Stomach (tissue), 9 donors: ENCODE measurements around the gene AUTS2. TPM values are rescaled to one million over a fixed set of nuclear protein-coding genes. Genes with fewer than 3 reads are reported as not detected.

Experiments
- DNase-seq, 2 donors: peaks; one replicate each; pipeline versions ENCODE4 v3.0.0 to v3.0.0-alpha.2; 2013 to 2019
- H3K27ac ChIP-seq, 5 donors: fragments of 200-600 bp in 4 of 5; sonication (generic) in 4 of 5; one replicate each; pipeline ENCODE4 v1.5.1; 2013 to 2019; ENCODE audit warnings: mild to moderate bottlenecking in 1 of 5, moderate library complexity in 1 of 5
- H3K27me3 ChIP-seq, 3 donors: fragments of 200-600 bp; sonication (generic); one replicate each; pipeline ENCODE4 v1.5.1; 2017 to 2019; ENCODE audit warnings: mixed run types in 1 of 3
- H3K36me3 ChIP-seq, 4 donors: fragments of 200-600 bp; sonication (generic); 1 replicate in 3 of 4; 2 replicates in 1 of 4; pipeline ENCODE4 v1.5.1; 2016 to 2019
- H3K4me1 ChIP-seq, 4 donors: fragments of 200-600 bp; sonication (generic); one replicate each; pipeline ENCODE4 v1.5.1; 2016 to 2019
- H3K4me3 ChIP-seq, 4 donors: fragments of 200-600 bp; sonication (generic) in 3 of 4; one replicate each; pipeline ENCODE4 v1.5.1; 2016 to 2019; ENCODE audit warnings: mild to moderate bottlenecking in 1 of 4
- H3K9me3 ChIP-seq, 4 donors: fragments of 200-600 bp; sonication (generic); one replicate each; pipeline ENCODE4 v1.5.1; 2016 to 2019
- CTCF ChIP-seq, 7 experiments: fragments of 450-650 bp in 4 of 7; fragments of 200-600 bp in 3 of 7; sonication (generic) in 3 of 7; IDR thresholded peaks; one replicate each; pipeline ENCODE4 v1.5.1; 2016 to 2019; ENCODE audit warnings: antibody characterized with exemption in 7 of 7, control low read depth in 2 of 7, mild to moderate bottlenecking in 1 of 7
- EP300 ChIP-seq: sonication (generic); formaldehyde crosslinking; IDR thresholded peaks from one replicate; pipeline ENCODE4 v1.6.1; 2017; ENCODE audit warnings: antibody characterized with exemption
- POLR2A ChIP-seq, 4 donors: fragments of 450-650 bp; IDR thresholded peaks; one replicate each; pipeline ENCODE4 v1.6.1; 2016; ENCODE audit warnings: antibody characterized with exemption in 4 of 4, control low read depth in 2 of 4, mild to moderate bottlenecking in 1 of 4, moderate library complexity in 1 of 4
- POLR2AphosphoS5 ChIP-seq, 3 donors: sonication (generic); formaldehyde crosslinking; IDR thresholded peaks; one replicate each; pipeline ENCODE4 v1.6.1; 2016; ENCODE audit warnings: antibody characterized with exemption in 3 of 3
- WGBS, 5 donors: extraction: QIAGEN DNeasy Blood & Tissue Kit in 3 of 5; methylation state at CpG; one replicate each; pipeline versions ENCODE4 v1.1.5 to v1.1.7; 2013 to 2018; 5-methylcytosine and 5-hydroxymethylcytosine counted together
- intact Hi-C: fragments of 100-400 bp; cut with DNase I; formaldehyde crosslinking; loops from one replicate; pipeline ENCODE4 v1.15.1; 2023; ENCODE audit warnings: low total_unique reads
- polyA plus RNA-seq, 3 donors: library from polyadenylated mRNA; stranded (reverse); fragments of 200-250 nt; gene quantifications; one replicate each; pipeline ENCODE4 v1.2.3, GENCODE V29; 2013
- total RNA-seq, 5 donors: library from RNA; depleted of rRNA; stranded (reverse); fragments of >200 nt; gene quantifications; one replicate each; pipeline versions ENCODE4 v1.1.0 to v1.2.3, GENCODE V29; 2014 to 2016
- donor health status: healthy with polysubstance abuse.
- donor health status: Bipolar disorder and iron deficiency.
- donor health status: healthy.

The AUTS2 gene
- total and polyA plus RNA-seq, 8 donors: 3.8 to 90.3 (median 38.1) TPM

DNA sequence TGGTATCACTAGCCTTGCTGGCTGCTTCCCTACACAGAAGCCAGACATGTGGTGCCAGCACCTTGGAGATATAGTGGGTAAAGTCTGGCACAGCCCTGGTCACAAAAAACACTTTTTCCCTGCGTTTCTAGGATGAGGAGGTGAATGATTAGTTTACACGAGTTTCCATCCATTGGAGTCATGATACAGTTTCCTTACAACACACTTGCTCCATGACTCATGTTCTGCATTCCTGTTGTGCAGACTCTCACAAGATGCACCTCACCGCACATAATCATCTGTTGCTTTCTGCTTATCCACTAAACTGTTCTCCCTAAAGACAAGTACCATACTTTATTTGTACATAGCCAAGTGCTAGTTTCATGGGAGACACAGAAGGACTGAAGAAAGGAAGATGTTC is 786.6 kb downstream of the AUTS2 start:
- no peaks in the 10 kb centered on the region for H3K36me3 ChIP-seq
- TF ChIP-seq POLR2A (IDR thresholded peaks at IDR 0.05): no peak
- no peak for TF ChIP-seq CTCF (IDR thresholded peaks at IDR 0.05)
- no peak for TF ChIP-seq EP300
- TF ChIP-seq POLR2AphosphoS5 (IDR thresholded peaks at IDR 0.05): no peak

DNA sequence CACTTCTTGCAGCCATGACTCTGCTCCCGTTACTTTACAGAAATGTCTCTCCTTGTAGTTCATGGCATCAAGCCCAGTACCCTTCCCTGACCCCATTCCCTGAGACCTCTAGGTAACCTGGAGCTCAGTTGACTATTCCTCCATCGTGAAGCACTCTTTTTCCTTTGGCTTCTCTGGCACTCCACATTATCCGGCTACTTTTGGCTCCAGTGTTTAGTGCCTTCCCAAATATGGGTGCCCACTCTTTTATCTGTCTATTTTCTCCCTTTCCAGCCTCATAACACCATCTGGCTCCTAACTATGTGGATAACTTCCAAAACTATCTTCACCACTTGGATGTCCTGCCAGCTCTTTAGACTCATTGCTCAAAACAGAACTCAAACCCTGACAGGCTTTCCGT is 788.9 kb downstream of the AUTS2 start:
- Histone ChIP-seq H3K27me3 (no peaks in the 10 kb centered on the region), H3K36me3 (no peaks in the 10 kb centered on the region), H3K27ac (no peak overlapping the region), H3K4me1 (peaks cover 0 to 11% (median 0%) of the 10 kb centered on the region in 4 donors), H3K4me3 (no peak overlapping the region), H3K9me3 (no peaks in the 10 kb centered on the region)
- TF ChIP-seq POLR2A (IDR thresholded peaks at IDR 0.05): no peak
- no peak for TF ChIP-seq CTCF (IDR thresholded peaks at IDR 0.05)
- TF ChIP-seq POLR2AphosphoS5 (IDR thresholded peaks at IDR 0.05): no peak
- no peak for TF ChIP-seq EP300
- 68 to 88% (median 78%) methylated on average over 4 of the region's 4 CpGs for WGBS, 5 donors
- intact Hi-C loops: no loop called here
- DNase-seq: no peak

More for the DNA sequence above, 786.6 kb downstream of the AUTS2 start:
- Histone ChIP-seq H3K27me3 (no peaks in the 10 kb centered on the region), H3K4me1 (peaks cover 0 to 11% (median 0%) of the 10 kb centered on the region in 4 donors), H3K27ac (no peak overlapping the region), H3K9me3 (no peaks in the 10 kb centered on the region), H3K4me3 (no peak overlapping the region)
- DNase-seq: no peak
- WGBS, 5 donors: 76 to 92% (median 78%) methylated on average over 3 of the region's 3 CpGs
- intact Hi-C loops: no loop called here

DNA sequence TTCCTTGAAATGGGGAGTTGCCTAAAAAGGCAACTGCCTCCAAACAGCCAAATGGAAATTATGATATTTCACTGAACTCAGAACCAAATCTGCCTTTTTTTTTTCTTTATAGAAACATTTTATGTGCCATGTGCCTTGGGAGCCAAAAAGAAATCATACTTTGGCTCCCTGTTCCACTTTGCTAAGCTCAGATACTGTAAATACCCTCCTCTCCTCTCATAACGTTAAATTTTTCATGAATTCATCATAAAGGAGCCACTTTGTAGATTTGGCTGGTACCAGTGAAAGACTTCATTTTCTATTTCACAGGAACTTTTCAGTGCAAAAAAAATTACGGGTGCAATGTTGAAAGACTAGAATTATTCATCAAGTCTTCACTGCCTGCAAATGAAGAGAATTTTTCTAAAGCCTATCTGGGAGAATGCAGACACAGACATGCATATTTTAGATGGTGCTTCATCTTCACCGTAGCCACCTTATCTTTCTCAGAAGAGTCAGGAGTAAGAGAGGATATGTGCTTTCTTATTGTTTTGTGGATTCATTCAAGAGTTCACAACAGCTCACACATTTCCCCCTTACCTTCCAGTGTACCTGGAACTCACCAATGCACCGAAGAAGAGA is 791.4 kb downstream of the AUTS2 start:
- Histone ChIP-seq H3K4me3 (no peak overlapping the region), H3K27ac (peak overlapping the region in 1 of 5 donors; percentile 8), H3K9me3 (no peaks in the 10 kb centered on the region), H3K4me1 (peaks cover 0 to 3% (median 0%) of the 10 kb centered on the region in 4 donors), H3K27me3 (no peaks in the 10 kb centered on the region), H3K36me3 (no peaks in the 10 kb centered on the region)
- 75 to 95% (median 83%) methylated on average over 4 of the region's 4 CpGs for WGBS, 5 donors
- TF ChIP-seq CTCF (IDR thresholded peaks at IDR 0.05): no peak
- no peak for TF ChIP-seq EP300
- TF ChIP-seq POLR2AphosphoS5 (IDR thresholded peaks at IDR 0.05): no peak
- TF ChIP-seq POLR2A (IDR thresholded peaks at IDR 0.05): no peak
- DNase-seq: no peak
- intact Hi-C loops: no loop called here

DNA sequence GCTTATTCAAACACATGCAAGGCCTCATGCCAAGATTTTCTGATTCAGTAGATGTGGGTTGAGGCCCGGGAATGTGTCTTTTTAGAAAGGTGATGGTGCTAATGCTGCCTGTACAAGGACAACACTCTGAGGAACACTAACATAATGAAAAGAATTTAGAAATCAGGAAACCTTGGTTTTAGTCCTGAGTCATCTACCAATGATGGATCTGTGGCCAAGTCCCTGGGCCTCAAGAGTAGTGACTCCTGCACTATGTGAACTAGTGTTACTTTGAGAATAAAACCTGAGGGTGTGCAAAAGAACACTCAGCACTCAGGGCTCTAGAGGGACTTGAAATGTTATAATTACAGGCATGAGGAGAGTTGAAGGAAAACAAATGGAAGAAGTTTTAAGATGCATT is 792.0 kb downstream of the AUTS2 start:
- Histone ChIP-seq H3K9me3 (no peaks in the 10 kb centered on the region), H3K36me3 (no peaks in the 10 kb centered on the region), H3K4me3 (no peak overlapping the region), H3K27ac (peak overlapping the region in 1 of 5 donors; percentile 8), H3K4me1 (peaks cover 0 to 3% (median 0%) of the 10 kb centered on the region in 4 donors), H3K27me3 (no peaks in the 10 kb centered on the region)
- DNase-seq: no peak
- no peak for TF ChIP-seq POLR2AphosphoS5 (IDR thresholded peaks at IDR 0.05)
- TF ChIP-seq CTCF (IDR thresholded peaks at IDR 0.05): no peak
- no peak for TF ChIP-seq POLR2A (IDR thresholded peaks at IDR 0.05)
- no peak for TF ChIP-seq EP300
- intact Hi-C loops: no loop called here
- WGBS, 5 donors: 93 to 100% (median 97%) methylated on average over 1 of the region's 1 CpG
